ENCODE measurements around the gene REEP1. TPM values are rescaled to one million over a fixed set of nuclear protein-coding genes. Genes with fewer than 3 reads are reported as not detected.

The REEP1 gene
- total RNA-seq, 1 experiment from 2014 or later, result 3.6 TPM

DNA sequence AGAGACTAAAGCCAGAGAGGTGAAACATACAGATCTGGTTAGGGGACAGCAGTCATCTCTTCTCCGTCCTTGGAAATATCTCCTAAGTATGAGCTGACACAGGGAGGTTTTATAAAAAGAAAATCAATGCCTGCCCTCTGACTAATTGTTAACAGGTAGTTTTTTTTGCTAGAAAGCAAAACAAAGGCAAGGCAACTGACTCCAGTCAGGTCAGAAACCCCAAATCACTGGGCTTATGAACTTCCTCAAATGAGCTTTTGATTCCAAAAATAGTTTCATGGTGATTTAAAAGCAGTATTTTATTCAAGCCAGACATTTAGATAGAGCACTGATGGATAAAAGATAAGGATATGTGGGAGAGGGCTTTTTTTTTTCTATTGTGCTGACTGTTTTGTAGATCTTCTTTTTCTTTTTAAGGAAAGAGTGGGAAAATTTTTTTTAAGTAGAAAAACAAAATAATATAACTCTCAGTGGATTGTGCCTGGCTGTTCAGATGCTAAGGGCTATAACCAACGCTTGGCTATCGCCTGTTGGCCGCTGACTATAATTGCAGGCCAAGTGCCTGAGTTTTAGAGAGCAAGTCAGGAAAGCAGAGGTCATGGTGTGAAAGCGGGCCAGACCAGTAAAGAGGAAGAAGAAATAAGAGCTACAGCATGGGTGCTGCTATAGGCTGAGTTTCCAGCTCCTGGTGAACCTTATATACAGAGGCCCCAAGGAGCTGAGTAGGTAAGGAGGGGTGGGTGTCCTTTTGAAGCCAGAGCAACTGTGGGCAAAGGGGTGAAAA lies 93.3 kb downstream of the REEP1 start:
- Histone ChIP-seq H3K27ac (ENCODE audit: low read depth, low read length, poor library complexity, severe bottlenecking) (no peak overlapping the region), H3K36me3 (ENCODE audit: insufficient read depth, low read length, poor library complexity, severe bottlenecking) (no peaks in the 10 kb centered on the region), H3K27me3 (replicated peaks; ENCODE audit: insufficient read depth, low read depth, low read length, poor library complexity) (no peaks in the 10 kb centered on the region), H3K9me3 (ENCODE audit: low read depth, low read length, poor library complexity, severe bottlenecking) (no peaks in the 10 kb centered on the region), H3K4me1 (ENCODE audit: insufficient read depth, low read length, poor library complexity, severe bottlenecking) (peaks cover 13% of the 10 kb centered on the region), H3K4me3 (ENCODE audit: low read depth, low read length, poor library complexity, severe bottlenecking) (no peak overlapping the region)
- ChIA-PET POLR2A (ENCODE audit: low non-redundant PET) (no interaction called here), CTCF (no interaction called here)
- intact Hi-C loops (cut with micrococcal nuclease; ENCODE audit: unreplicated experiment), result no loop called here
- BruUV-seq (replicated peaks), result no TSS peak
- TF ChIP-seq, protein P1, sequence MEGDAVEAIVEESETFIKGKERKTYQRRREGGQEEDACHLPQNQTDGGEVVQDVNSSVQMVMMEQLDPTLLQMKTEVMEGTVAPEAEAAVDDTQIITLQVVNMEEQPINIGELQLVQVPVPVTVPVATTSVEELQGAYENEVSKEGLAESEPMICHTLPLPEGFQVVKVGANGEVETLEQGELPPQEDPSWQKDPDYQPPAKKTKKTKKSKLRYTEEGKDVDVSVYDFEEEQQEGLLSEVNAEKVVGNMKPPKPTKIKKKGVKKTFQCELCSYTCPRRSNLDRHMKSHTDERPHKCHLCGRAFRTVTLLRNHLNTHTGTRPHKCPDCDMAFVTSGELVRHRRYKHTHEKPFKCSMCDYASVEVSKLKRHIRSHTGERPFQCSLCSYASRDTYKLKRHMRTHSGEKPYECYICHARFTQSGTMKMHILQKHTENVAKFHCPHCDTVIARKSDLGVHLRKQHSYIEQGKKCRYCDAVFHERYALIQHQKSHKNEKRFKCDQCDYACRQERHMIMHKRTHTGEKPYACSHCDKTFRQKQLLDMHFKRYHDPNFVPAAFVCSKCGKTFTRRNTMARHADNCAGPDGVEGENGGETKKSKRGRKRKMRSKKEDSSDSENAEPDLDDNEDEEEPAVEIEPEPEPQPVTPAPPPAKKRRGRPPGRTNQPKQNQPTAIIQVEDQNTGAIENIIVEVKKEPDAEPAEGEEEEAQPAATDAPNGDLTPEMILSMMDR (conservative IDR thresholded peaks at IDR 0.05; ENCODE audit: low read depth, low read length), result no peak
- no peak for TF ChIP-seq EZH2 (IDR thresholded peaks at IDR 0.05; ENCODE audit: borderline replicate concordance, low read depth, low read length, poor library complexity, severe bottlenecking)
- no peak for DNase-seq (ENCODE audit: low spot score)

DNA sequence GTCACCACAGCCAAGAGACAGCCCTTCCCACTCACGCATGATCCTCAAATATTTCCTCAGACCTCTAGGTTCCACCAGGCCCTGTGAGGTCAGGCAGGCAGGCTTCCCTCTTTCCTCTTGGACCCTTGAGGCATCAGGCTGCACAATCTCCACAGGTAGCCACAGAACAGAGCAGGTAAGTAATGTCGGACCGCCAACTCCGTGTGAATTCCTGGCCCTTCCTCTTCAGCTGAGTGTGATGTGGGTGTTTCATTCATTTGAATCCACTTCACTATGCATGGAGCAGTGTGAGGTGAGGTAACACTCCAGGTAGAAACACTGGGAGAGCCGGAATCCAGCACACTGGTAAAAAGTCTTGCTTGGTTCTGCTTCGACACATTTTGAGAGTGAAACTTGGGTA lies 94.2 kb downstream of the REEP1 start:
- Histone ChIP-seq H3K36me3 (ENCODE audit: insufficient read depth, low read length, poor library complexity, severe bottlenecking) (no peaks in the 10 kb centered on the region), H3K9me3 (ENCODE audit: low read depth, low read length, poor library complexity, severe bottlenecking) (no peaks in the 10 kb centered on the region), H3K27me3 (replicated peaks; ENCODE audit: insufficient read depth, low read depth, low read length, poor library complexity) (no peaks in the 10 kb centered on the region), H3K4me1 (ENCODE audit: insufficient read depth, low read length, poor library complexity, severe bottlenecking) (peaks cover 22% of the 10 kb centered on the region), H3K27ac (ENCODE audit: low read depth, low read length, poor library complexity, severe bottlenecking) (no peak overlapping the region), H3K4me3 (ENCODE audit: low read depth, low read length, poor library complexity, severe bottlenecking) (no peak overlapping the region)
- no peak for DNase-seq (ENCODE audit: low spot score)
- POLR2A ChIA-PET (ENCODE audit: low non-redundant PET), result no interaction called here
- TF ChIP-seq EZH2 (IDR thresholded peaks at IDR 0.05; ENCODE audit: borderline replicate concordance, low read depth, low read length, poor library complexity, severe bottlenecking), result no peak
- TF ChIP-seq, protein P1 (conservative IDR thresholded peaks at IDR 0.05; ENCODE audit: low read depth, low read length), result no peak
- CTCF ChIA-PET, result no interaction called here
- BruUV-seq (replicated peaks), result no TSS peak
- intact Hi-C loops (cut with micrococcal nuclease; ENCODE audit: unreplicated experiment), result no loop called here

DNA sequence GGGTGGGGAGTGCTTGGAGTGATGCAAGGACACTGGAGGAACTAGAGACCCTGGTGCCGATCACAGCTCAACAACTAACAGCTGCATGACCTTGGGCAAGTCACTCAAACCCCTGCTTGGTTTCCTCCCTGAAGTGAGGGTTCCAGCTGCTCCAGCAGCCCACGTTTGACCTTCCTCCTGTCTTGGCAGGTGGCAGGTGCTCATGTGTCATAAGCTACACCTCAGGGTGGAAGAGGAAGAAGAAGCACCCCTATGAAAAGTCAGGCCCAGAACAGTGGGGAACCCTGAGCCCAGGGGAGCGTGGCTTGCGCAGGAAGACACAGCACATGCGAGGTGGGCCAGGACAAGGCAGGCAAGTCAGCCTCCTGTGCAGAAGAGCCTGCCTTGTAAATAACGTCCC lies 95.8 kb downstream of the REEP1 start:
- Histone ChIP-seq H3K9me3 (ENCODE audit: low read depth, low read length, poor library complexity, severe bottlenecking) (no peaks in the 10 kb centered on the region), H3K4me3 (ENCODE audit: low read depth, low read length, poor library complexity, severe bottlenecking) (no peak overlapping the region), H3K36me3 (ENCODE audit: insufficient read depth, low read length, poor library complexity, severe bottlenecking) (no peaks in the 10 kb centered on the region), H3K27me3 (replicated peaks; ENCODE audit: insufficient read depth, low read depth, low read length, poor library complexity) (no peaks in the 10 kb centered on the region), H3K27ac (ENCODE audit: low read depth, low read length, poor library complexity, severe bottlenecking) (no peak overlapping the region), H3K4me1 (ENCODE audit: insufficient read depth, low read length, poor library complexity, severe bottlenecking) (peaks cover 25% of the 10 kb centered on the region)
- no peak for DNase-seq (ENCODE audit: low spot score)
- ChIA-PET CTCF (no interaction called here), POLR2A (ENCODE audit: low non-redundant PET) (no interaction called here)
- BruUV-seq (replicated peaks), result no TSS peak
- intact Hi-C loops (cut with micrococcal nuclease; ENCODE audit: unreplicated experiment), result no loop called here
- TF ChIP-seq EZH2 (IDR thresholded peaks at IDR 0.05; ENCODE audit: borderline replicate concordance, low read depth, low read length, poor library complexity, severe bottlenecking), result no peak
- TF ChIP-seq, protein P1 (conservative IDR thresholded peaks at IDR 0.05; ENCODE audit: low read depth, low read length), result no peak
